COLO829 (cell line): ENCODE results near the gene XIRP1.
"Not testable (repeated sequence)": the region's sequence is repeated elsewhere in the genome, so short reads cannot be mapped to it uniquely, and the experiment has no call there.

ENCODE experiments used
- DNase-seq: peaks from one replicate; pipeline ENCODE4 v3.0.0; 2012; ENCODE audit warnings: low spot score

Gene XIRP1

GRCh38 chr3:39192490-39193092 is at the start of gene XIRP1:
Gene XIRP1, minus strand, starts transcription at chr3:39192595. Its CDS starts 3,150 bp downstream, at chr3:39189445.
- no peak for DNase-seq

GRCh38 chr3:39241561-39241960 is 49.2 kb upstream of the XIRP1 start:
- no peak for DNase-seq

GRCh38 chr3:39237027-39237426 is 44.6 kb upstream of the XIRP1 start:
- no peak for DNase-seq

DNA sequence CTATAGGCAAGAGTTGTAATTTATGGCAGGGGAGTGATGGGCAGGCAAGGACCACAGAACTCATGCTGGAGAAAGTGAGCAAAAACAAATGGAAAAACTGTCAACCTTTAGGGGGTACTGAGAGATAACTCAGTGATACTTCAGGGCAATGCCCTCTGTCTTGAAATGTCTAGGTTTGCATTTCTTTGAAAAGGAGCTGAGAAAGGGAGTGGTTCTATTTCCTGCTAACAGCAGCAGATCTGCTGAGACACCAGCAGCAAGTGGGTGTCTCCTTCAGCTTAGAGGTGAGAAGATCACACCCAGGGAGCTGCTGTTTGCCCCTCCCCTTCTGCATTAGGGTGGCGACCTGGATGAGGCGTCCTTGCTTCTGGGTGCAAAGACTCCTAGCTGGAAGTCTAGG is 42.3 kb upstream of the XIRP1 start:
- DNase-seq, result no peak

DNA sequence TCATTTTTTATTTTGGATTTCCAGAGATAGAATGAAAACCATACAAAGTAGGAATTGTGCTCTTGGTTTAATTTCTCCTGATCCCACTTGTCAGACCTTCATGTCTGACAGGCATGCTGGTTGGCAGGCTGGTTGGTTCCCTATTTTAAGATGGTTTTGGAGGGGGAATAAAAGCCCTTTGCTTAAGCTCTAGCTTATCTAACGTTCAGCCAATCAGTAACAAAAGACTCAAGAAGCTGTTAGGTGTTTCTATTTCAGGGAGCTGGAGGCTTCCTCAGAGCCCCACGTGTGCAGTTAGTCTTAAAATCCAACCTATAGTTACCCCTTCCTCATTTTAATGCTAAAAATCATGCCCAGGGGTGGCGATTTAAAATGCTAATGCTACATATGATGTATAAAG is 40.5 kb upstream of the XIRP1 start:
- DNase-seq, result no peak

DNA sequence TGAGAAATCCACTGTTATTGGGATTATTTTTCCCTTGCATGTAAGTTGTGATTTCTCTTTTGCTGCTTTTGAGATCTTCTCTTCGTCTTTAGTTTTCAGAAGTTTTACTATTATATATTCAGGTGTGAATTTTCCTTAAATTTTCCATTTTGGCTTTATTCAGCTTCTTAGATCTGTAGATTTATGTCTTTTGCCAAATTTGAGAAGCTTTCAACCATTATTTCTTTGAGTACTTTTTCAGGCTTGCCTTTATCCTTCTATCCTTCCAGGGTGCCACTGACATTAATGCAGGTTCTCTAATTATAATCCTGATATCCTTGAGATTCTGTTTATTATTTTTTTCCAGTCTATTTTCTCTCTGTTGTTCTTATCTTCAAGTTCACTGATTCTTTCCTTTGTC is 38.1 kb upstream of the XIRP1 start:
- no peak for DNase-seq

DNA sequence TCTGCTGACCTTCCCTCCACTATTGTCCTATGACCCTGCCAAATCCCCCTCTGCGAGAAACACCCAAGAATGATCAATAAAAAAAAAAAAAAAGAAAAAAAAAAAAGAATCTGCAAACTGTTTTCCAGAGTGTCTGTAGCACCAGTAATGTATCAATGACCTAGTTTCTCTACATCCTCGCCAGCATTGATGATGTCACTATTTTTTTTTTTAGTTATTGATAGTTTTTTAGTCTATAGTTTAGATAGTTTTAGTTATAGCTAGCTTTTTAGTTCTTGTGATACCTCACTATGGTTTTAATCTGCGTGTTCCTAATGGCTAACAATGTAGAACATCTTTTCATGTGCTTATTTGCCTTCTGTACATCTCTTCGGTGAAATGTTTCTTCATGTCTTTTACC is 36.1 kb upstream of the XIRP1 start:
- no peak for DNase-seq

DNA sequence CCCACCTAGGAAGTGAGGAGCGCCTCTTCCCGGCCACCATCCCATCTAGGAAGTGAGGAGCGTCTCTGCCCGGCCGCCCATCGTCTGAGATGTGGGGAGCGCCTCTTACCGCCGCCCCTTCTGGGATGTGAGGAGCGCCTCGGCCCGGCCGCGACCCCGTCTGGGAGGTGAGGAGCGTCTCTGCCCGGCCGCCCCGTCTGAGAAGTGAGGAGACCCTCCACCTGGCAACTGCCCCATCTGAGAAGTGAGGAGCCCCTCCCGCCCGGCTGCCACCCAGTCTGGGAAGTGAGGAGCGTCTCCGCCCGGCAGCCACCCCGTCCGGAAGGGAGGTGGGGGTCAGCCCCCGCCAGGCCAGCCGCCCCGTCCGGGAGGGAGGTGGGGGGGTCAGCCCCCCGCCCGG is 35.2 kb upstream of the XIRP1 start:
- not testable (repeated sequence) for DNase-seq

- no peak for DNase-seq
These were observed 33.8 kb upstream of the XIRP1 start for GRCh38 chr3:39226106-39226741.

DNA sequence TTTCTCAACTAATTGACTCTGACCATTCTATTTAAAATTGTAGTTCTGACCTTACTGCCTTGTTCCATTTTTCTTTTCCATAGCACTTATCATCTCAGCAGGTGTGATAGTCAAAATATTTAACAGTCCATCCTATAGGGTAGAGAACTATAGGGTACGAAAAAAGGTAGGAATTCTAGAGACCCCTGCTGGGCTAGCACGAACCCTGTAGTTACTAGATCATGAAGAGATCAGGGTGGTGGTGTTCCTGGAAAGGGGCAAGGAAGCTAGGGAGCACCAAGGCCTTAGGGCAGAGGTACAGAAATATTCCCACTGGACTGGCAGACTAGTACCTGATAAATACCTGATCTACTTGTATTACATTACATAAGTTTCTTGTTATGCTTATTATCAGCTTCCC is 31.9 kb upstream of the XIRP1 start:
- DNase-seq, result no peak

GRCh38 chr3:39222939-39223338 is 30.5 kb upstream of the XIRP1 start:
- DNase-seq, result no peak

- no peak for DNase-seq
These were observed 30.1 kb upstream of the XIRP1 start for GRCh38 chr3:39222462-39222861.

GRCh38 chr3:39221141-39221530 is 28.7 kb upstream of the XIRP1 start:
- no peak for DNase-seq

- DNase-seq, result no peak
These were observed 28.2 kb upstream of the XIRP1 start for GRCh38 chr3:39220407-39221140.

- DNase-seq, result no peak
These were observed 27.3 kb upstream of the XIRP1 start for GRCh38 chr3:39219702-39220101.

GRCh38 chr3:39216176-39216790 is 23.9 kb upstream of the XIRP1 start:
- no peak for DNase-seq

DNA sequence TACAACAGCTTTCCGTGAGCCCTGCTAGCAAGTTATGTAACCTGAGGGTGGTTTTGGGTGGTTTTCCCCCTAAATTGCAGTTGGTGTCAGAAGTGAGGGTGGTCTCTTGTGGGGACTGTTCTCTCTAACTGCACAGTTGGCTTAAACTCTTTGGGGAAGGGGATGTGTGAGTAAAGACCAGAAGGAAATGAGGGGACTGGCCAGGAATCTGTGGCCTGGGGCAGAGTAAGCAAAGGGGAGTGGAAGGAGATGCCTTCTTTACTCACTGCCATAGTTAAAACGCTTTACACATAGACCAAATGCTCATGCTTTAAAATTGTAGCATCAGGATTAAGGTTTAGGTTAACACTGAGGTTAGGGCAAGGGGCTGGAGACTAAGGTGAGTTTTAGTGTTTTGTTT is 21.2 kb upstream of the XIRP1 start:
- no peak for DNase-seq

- DNase-seq, result no peak
These were observed 20.3 kb upstream of the XIRP1 start for GRCh38 chr3:39212665-39213064.

DNA sequence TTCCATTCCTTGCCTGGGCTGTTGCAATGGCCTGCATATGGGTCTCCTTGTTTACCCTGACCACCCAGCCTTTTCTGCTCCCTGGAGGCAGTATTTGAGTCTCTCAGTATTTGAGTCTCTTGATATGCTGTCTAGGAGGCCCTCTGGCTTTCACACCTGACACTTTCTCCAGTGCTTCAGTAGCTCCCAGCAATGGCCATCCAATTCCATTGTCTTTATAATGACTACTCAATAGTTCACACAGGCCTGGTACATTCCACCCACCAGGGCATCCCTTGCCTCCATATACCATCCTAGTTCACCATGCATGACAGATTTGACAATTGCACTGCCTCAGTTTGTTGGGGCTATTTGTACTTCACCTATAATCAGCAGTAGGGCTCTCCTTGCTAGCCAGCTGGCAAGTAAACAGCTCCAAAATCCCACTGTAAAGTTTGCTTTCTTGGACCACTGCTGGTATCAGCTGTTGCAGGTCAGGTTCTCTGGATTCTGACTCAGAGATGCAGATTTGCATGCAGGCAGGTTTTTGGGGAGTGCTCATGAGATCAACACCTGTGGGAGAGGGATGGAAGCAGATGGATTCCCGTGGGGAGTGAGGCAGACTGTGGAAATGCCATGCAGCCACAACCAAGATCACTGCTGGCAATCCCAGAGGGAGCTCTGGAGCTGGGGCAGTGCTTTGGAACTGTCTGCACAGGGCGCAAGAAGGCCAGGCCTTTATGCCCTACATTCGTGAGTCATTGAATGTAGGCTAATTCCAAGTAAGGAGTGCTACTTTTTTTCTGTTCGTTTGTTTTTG is 19.1 kb upstream of the XIRP1 start:
- no peak for DNase-seq

DNA sequence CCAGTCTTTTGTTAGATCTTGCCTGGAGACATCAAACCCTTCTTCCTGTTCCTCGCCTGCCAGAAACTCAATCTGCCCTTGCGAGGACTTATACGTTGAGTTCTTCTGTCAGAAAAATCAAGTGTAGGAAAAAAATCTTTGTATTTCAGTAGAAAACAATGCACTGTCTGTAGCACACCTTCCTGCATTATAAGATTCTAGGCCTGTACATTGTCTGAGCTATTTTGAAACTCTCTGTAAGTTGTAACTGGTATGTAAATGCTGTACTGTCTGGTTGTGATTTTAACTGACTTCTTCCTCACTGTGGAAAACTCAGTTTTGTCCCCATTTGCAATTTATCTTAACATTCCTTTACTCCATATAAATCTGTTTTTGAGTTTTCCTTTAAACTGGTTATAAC is 17.7 kb upstream of the XIRP1 start:
- DNase-seq, result no peak

- DNase-seq, result no peak
These were observed 17.1 kb upstream of the XIRP1 start for GRCh38 chr3:39209329-39209970.
